Fibroblast of villous mesenchyme (primary cell): ENCODE results near the gene SLC45A3. TPM values are rescaled to one million over a fixed set of nuclear protein-coding genes. Genes with fewer than 3 reads are reported as not detected.

Experiments used
- DNase-seq: peaks from one replicate; pipeline ENCODE4 v3.0.0-alpha.2; 2010; ENCODE audit warnings: low read depth
- H3K4me3 ChIP-seq: 2 replicates; pipeline ENCODE4 v1.5.1; 2011; ENCODE audit warnings: low read depth, mild to moderate bottlenecking, low read length
- CTCF ChIP-seq: IDR thresholded peaks from 2 replicates; pipeline ENCODE4 v1.5.1; 2012; ENCODE audit warnings: low read depth, mild to moderate bottlenecking, low read length; ENCODE audit not compliant: insufficient read depth
- small RNA-seq: library from RNA; depleted of rRNA; stranded (forward); fragments of <200 nt; gene quantifications from one replicate; pipeline ENCODE3, GENCODE V24; 2012
- total RNA-seq: library from RNA; depleted of rRNA; stranded (reverse); fragments of >200 nt; gene quantifications from 2 replicates; pipeline ENCODE4 v1.2.3, GENCODE V29; 2012

The SLC45A3 gene
- total RNA-seq, 1 donor = 5.2 TPM

DNA sequence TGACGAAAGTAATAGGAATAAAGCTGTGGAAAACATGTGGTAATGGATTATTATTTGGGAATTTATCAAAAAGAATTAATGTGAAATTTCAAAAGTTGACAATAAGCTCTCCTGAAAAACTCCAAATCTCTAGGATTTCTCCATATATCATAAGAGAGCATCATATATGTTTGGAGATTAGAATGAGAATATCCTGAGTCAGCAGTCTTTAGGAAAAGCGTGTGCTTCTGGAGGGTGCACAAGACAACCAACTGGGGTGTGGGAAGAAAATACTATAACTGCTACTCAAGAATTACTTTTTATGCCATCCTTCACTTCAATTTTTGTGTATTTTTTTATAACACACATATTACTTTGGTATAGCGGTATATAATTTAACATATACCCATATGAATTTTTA, 68.2 kb downstream of the SLC45A3 start:
- no peak for TF ChIP-seq CTCF
- DNase-seq = no peak
- H3K4me3 ChIP-seq = no peak overlapping the region

GRCh38 chr1:205610901-205611466, 69.3 kb downstream of the SLC45A3 start:
- no peak for DNase-seq
- no peak for TF ChIP-seq CTCF
- no peak overlapping the region for H3K4me3 ChIP-seq

- peak; percentile 79 for DNase-seq
- no peak for TF ChIP-seq CTCF
- H3K4me3 ChIP-seq = no peak overlapping the region
These were observed 70.3 kb downstream of the SLC45A3 start for GRCh38 chr1:205610036-205610435.

Small RNA genes lying within 50 kb of the gene (small RNA-seq; reads per million reads assigned to genes)
- gene RF00017 = not detected

Other genes starting within 250 kb of the SLC45A3 start
- not detected in 2 replicates for gene BLACAT1, start 224.5 kb downstream of the SLC45A3 start, total RNA-seq
- 1.6 and 2.2 TPM in 2 replicates for gene CDK18, start 175.8 kb downstream of the SLC45A3 start, total RNA-seq
- gene ELK4, start 48.5 kb downstream of the SLC45A3 start, total RNA-seq = 23.5 and 30.2 TPM in 2 replicates
- gene NUCKS1, start 69.7 kb upstream of the SLC45A3 start, total RNA-seq = 206 and 233 TPM in 2 replicates
- 22.2 and 43.2 TPM in 2 replicates for gene RAB29, start 95.0 kb upstream of the SLC45A3 start, total RNA-seq
- 13.9 and 20.7 TPM in 2 replicates for gene SLC41A1, start 132.7 kb upstream of the SLC45A3 start, total RNA-seq
- under 0.01 TPM in 1 of 2 replicates, not detected in the other for gene PM20D1, start 169.6 kb upstream of the SLC45A3 start, total RNA-seq